ENCODE measurements around the gene CDK18.

Gene CDK18

GRCh38 chr1:205561501-205562203, 57.2 kb downstream of the CDK18 start:
- TF ChIP-seq, protein P1, sequence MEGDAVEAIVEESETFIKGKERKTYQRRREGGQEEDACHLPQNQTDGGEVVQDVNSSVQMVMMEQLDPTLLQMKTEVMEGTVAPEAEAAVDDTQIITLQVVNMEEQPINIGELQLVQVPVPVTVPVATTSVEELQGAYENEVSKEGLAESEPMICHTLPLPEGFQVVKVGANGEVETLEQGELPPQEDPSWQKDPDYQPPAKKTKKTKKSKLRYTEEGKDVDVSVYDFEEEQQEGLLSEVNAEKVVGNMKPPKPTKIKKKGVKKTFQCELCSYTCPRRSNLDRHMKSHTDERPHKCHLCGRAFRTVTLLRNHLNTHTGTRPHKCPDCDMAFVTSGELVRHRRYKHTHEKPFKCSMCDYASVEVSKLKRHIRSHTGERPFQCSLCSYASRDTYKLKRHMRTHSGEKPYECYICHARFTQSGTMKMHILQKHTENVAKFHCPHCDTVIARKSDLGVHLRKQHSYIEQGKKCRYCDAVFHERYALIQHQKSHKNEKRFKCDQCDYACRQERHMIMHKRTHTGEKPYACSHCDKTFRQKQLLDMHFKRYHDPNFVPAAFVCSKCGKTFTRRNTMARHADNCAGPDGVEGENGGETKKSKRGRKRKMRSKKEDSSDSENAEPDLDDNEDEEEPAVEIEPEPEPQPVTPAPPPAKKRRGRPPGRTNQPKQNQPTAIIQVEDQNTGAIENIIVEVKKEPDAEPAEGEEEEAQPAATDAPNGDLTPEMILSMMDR (IDR thresholded peaks at IDR 0.05; ENCODE audit: low read depth, low read length) = no peak
- H3K4me3 ChIP-seq (ENCODE audit: low read depth, low read length) = no peak overlapping the region

DNA sequence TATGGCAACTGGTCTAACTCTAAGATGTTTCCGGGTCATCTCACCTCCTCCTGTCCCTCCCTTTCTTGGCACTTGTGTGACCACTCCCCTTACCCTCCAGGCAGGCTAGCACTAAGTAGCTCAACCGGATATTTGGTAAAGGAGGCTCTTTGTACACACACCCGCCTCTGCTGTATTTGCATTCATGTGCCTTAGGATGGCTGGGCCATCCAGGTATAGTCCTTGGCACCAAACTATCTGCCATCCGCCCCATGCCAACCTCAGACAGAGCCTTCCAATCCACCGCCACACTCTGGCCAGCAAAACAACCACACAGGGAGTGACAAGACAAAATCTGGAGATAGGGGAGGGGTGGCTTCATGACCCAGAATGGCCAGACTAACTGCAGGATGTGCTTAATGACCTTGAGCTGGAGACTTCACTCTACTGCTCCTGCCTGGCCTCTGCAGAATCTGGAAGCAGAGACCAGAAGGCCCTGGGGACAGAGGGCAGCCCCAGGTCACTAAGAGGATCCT, 59.5 kb downstream of the CDK18 start:
- no peak overlapping the region for H3K4me3 ChIP-seq (ENCODE audit: low read depth, low read length)
- TF ChIP-seq, protein P1 (IDR thresholded peaks at IDR 0.05; ENCODE audit: low read depth, low read length) = no peak

DNA sequence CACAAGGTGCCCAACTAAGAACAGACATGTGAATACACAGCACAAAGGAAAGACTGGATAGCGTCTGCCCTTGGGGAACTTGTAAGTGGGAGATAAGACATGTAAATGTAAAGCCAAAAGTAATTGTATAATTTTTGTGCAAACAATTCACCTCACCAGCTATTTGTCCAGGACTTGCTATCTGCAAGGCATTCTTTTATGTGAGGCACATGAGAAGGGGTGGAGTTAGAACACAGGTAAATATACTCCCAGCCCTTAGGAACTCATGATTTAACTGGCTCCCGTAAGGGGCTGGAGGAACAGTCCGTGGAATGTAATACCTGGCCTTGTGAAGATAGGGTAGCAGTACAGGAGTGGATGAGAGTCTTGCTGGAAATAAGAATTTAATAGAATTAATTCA, 61.3 kb downstream of the CDK18 start:
- no peak overlapping the region for H3K4me3 ChIP-seq (ENCODE audit: low read depth, low read length)
- TF ChIP-seq, protein P1 (IDR thresholded peaks at IDR 0.05; ENCODE audit: low read depth, low read length) = no peak

- no peak overlapping the region for H3K4me3 ChIP-seq (ENCODE audit: low read depth, low read length)
- TF ChIP-seq, protein P1 (IDR thresholded peaks at IDR 0.05; ENCODE audit: low read depth, low read length) = no peak
Measured at GRCh38 chr1:205567716-205568115, 63.2 kb downstream of the CDK18 start.

GRCh38 chr1:205568135-205568468, 63.6 kb downstream of the CDK18 start:
- TF ChIP-seq, protein P1 (IDR thresholded peaks at IDR 0.05; ENCODE audit: low read depth, low read length) = no peak
- H3K4me3 ChIP-seq (ENCODE audit: low read depth, low read length) = no peak overlapping the region

DNA sequence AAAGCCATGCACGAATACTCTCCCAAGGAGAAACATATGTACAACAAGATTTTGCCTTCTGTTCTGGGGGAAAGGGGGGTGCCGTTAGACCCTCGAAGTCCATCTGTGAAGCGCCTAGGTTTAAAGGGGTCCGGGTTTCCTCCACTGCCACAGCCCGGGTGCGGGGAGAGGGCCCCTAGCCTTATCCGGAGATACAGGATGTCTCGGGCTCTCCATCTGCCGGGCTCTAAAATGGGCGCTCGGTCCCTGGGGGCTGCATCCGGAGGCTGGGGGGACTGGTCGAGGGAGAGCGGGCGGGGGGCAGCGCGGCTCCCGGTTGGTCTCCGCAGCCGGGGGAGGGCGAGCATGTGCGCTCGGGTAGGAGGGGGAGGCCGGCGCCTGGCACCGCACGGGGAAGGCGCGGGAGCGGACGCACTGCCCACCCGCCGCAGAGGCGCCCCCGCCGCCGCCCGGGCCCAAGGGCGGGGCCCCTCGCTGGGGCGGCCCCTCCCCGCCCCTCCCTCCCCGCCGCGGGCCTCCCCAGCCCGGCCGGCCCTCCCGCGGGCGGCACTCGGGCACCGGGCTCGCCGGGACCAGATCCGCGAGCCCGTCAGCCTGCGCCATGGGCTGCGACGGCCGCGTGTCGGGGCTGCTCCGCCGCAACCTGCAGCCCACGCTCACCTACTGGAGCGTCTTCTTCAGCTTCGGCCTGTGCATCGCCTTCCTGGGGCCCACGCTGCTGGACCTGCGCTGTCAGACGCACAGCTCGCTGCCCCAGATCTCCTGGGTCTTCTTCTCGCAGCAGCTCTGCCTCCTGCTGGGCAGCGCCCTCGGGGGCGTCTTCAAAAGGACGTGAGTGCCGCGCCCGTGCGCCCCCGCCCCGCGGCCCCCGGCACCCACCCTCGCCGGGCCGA, 64.2 kb downstream of the CDK18 start:
- TF ChIP-seq, protein P1 (IDR thresholded peaks at IDR 0.05; ENCODE audit: low read depth, low read length) = no peak
- H3K4me3 ChIP-seq (ENCODE audit: low read depth, low read length) = no peak overlapping the region
